ENCODE measurements around the gene RCC2. TPM values are rescaled to one million over a fixed set of nuclear protein-coding genes. Genes with fewer than 3 reads are reported as not detected.

RCC2 gene
- total RNA-seq, 4 donors from 2014 or later: 5.7 to 11.5 (median 7.8) TPM

DNA sequence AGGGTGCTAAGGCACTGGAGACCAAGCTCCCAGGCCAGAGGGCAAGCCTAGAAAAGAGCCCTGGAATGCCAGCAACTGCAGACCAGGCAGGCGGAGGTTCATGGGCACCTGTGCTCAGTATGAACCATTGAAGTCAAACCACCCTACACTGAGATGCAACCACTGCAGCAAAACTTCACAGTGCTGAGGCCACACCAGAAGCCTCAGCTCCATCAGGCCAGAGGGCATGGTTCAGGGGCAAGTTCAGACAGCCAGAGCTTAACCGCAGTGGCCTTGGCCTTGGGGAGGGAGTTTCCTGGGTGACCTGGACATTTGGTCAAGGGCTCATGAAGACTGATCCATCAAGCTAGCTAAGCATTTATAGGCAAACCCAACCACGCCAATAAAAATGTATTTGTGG lies 7.1 kb downstream of the RCC2 start:
- Histone ChIP-seq H3K4me1 (peaks cover 7 to 11% of the 10 kb centered on the region in 2 donors), H3K27me3 (no peaks in the 10 kb centered on the region), H3K36me3 (peaks cover 0 to 15% of the 10 kb centered on the region in 2 donors), H3K4me3 (no peak overlapping the region), H3K27ac (no peak overlapping the region), H3K9me3 (no peaks in the 10 kb centered on the region)
- DNase-seq (no peak), ATAC-seq (no peak)
- intact Hi-C loops (cut with DNase I; ENCODE audit: low total_unique reads): loop anchor here (10.0 kb wide), 2 partner anchors 308 to 378 kb away; partner anchors contain the start of gene SDHB
- in situ Hi-C loops (cut with MboI; ENCODE audit: low sequenced_read_pairs in 4 of 4): no loop called here
- TF ChIP-seq, protein P1, sequence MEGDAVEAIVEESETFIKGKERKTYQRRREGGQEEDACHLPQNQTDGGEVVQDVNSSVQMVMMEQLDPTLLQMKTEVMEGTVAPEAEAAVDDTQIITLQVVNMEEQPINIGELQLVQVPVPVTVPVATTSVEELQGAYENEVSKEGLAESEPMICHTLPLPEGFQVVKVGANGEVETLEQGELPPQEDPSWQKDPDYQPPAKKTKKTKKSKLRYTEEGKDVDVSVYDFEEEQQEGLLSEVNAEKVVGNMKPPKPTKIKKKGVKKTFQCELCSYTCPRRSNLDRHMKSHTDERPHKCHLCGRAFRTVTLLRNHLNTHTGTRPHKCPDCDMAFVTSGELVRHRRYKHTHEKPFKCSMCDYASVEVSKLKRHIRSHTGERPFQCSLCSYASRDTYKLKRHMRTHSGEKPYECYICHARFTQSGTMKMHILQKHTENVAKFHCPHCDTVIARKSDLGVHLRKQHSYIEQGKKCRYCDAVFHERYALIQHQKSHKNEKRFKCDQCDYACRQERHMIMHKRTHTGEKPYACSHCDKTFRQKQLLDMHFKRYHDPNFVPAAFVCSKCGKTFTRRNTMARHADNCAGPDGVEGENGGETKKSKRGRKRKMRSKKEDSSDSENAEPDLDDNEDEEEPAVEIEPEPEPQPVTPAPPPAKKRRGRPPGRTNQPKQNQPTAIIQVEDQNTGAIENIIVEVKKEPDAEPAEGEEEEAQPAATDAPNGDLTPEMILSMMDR (IDR thresholded peaks at IDR 0.05 in 4 of 5, conservative IDR thresholded peaks at IDR 0.05 in 1 of 5): no peak
- no peak for TF ChIP-seq POLR2A (IDR thresholded peaks at IDR 0.05)

DNA sequence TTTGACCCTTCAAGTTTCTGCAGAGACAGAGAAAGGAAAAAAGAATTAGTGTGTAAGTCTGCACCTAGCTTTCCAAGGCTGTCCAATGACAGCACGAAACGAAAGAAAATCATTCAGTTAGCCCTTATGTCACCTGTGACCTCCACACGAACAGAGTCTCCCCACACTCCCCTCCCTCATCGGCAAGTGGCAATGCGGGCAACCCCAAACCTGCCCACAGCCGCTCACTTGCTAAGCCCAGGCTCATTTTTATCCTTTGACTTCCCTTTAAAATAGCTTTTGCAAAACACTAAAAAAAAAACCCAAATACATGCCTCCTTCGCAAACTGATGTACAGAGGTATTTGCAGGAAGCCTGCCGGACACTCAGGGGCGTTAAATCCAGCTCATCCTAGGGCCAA lies 10.3 kb downstream of the RCC2 start:
- in situ Hi-C loops (cut with MboI; ENCODE audit: low sequenced_read_pairs in 4 of 4) (no loop called here), intact Hi-C loops (cut with DNase I; ENCODE audit: low total_unique reads) (loop anchor here (10.0 kb wide), 1 partner anchor 46 kb away; no protein-coding TSS in a partner anchor)
- Histone ChIP-seq H3K36me3 (peaks cover 0 to 45% of the 10 kb centered on the region in 2 donors), H3K4me3 (no peak overlapping the region), H3K4me1 (no peaks in the 10 kb centered on the region), H3K9me3 (no peaks in the 10 kb centered on the region), H3K27me3 (no peaks in the 10 kb centered on the region), H3K27ac (no peak overlapping the region)
- ATAC-seq (no peak), DNase-seq (no peak)
- TF ChIP-seq, protein P1 (IDR thresholded peaks at IDR 0.05 in 4 of 5, conservative IDR thresholded peaks at IDR 0.05 in 1 of 5): no peak
- TF ChIP-seq POLR2A (IDR thresholded peaks at IDR 0.05): no peak

DNA sequence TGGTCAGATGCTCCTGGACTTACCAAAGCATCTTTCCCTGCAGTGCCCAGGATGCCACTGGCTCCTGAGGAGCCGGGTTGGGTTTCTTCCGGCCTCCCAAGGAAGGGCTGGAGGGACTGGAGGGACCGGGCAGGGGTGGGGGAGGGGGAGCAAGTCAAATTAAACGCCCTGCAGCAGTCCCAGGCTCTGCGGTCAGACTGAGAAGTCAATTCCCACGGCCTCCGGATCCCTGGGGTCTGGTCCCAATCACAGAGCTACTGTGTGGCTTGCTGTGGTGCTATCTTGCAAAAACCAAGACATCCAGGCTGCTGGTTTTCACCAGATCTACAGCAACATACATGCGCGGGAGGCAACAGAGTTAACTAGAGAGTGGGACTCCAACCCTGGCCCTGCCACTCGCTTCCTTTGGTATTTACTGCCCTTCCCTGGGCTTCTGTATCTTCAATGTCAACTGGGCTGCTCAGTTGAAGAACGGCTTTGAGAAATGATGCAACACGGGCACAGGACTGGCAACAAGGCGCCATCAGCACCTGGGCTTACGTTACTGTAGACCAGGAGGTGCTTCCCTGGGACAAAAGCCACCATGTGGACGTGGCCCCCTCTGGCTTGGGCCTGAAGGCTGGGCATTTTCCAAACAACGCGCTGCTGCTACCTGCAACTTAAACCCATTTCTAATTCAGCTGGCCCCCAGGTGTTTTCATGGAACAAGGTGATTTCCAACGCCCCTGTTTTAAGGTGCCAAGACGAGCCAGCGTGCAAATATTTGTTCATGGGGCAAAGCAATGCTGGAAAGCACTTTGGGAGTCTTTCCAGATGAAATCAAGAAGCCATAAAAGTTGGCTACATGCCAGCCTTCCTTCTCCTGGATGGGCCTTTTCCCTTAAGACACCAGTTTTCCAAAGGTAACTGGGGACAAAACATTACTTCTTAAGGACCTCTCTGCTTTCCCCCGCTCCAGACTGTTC lies 11.5 kb downstream of the RCC2 start:
- H3K9me3 ChIP-seq: no peaks in the 10 kb centered on the region
- in situ Hi-C loops (cut with MboI; ENCODE audit: low sequenced_read_pairs in 4 of 4): no loop called here
- intact Hi-C loops (cut with DNase I; ENCODE audit: low total_unique reads): loop anchor here (10.0 kb wide), 1 partner anchor 47 kb away; no protein-coding TSS in a partner anchor
- no peaks in the 10 kb centered on the region for H3K27me3 ChIP-seq
- DNase-seq (no peak), ATAC-seq (no peak)
- no peaks in the 10 kb centered on the region for H3K4me1 ChIP-seq
- no peak overlapping the region for H3K27ac ChIP-seq
- no peak overlapping the region for H3K4me3 ChIP-seq
- H3K36me3 ChIP-seq: peaks cover 0 to 57% of the 10 kb centered on the region in 2 donors
- no peak for TF ChIP-seq POLR2A (IDR thresholded peaks at IDR 0.05)
- TF ChIP-seq, protein P1 (IDR thresholded peaks at IDR 0.05 in 4 of 5, conservative IDR thresholded peaks at IDR 0.05 in 1 of 5): no peak

DNA sequence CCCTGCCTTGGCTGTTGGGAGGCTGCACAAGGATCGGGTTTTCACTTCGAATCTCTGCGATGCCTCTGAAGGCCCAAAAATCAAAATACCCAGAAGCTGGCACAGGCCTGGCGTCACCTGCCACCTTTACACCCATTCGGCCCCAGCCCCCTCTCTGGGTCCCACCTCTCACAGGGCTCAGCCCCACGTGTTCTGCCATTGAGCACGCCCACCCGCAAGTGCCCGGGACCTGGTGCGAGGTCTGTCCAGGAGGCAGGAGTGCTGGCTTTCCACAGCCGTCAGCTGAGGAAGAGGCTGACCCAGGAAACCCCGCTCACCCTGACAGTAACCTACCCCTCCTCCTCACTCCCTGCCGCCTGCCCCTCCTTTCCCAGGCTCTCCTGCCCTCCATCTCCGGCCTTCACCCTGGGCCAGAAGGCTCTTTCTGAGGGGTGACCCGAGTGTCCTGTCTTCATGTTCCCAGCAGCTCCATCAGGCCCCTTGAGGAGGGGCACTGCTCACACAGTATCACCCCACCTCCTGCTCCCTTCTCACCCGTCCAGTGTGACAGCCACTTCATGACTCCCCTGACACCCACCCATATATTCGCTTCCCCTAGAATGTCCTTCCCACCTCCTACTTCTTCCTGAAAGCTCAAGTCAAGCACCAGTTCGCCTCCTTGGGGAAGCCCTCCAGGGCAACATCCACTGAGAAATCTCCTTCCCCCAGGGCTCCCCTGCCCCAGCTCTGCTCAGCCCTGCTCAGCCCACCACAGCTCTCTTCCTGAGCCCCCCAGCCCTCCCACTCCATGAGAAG lies 13.5 kb downstream of the RCC2 start:
- ATAC-seq: no peak
- in situ Hi-C loops (cut with MboI; ENCODE audit: low sequenced_read_pairs in 4 of 4): no loop called here
- H3K27ac ChIP-seq: no peak overlapping the region

More for the DNA sequence above, 13.5 kb downstream of the RCC2 start:
- Histone ChIP-seq H3K36me3 (peaks cover 0 to 63% of the 10 kb centered on the region in 2 donors), H3K27me3 (no peaks in the 10 kb centered on the region), H3K4me1 (no peaks in the 10 kb centered on the region), H3K4me3 (no peak overlapping the region), H3K9me3 (no peaks in the 10 kb centered on the region)
- intact Hi-C loops (cut with DNase I; ENCODE audit: low total_unique reads): loop anchor here (10.0 kb wide), 1 partner anchor 49 kb away; no protein-coding TSS in a partner anchor
- TF ChIP-seq, protein P1 (IDR thresholded peaks at IDR 0.05 in 4 of 5, conservative IDR thresholded peaks at IDR 0.05 in 1 of 5): no peak
- TF ChIP-seq POLR2A (IDR thresholded peaks at IDR 0.05): no peak
- no peak for DNase-seq

Data from gastrocnemius medialis (tissue), 4 donors.